HG02981 (cell line): Measurements from ENCODE around the gene PRRX2.

Experiments
- ATAC-seq: cut with Tn5 transposase; IDR thresholded peaks from one replicate; pipeline ENCODE4 v1.9.1; 2021; ENCODE audit warnings: mild to moderate bottlenecking, moderate library complexity; ENCODE audit not compliant: unreplicated experiment

Gene PRRX2

DNA sequence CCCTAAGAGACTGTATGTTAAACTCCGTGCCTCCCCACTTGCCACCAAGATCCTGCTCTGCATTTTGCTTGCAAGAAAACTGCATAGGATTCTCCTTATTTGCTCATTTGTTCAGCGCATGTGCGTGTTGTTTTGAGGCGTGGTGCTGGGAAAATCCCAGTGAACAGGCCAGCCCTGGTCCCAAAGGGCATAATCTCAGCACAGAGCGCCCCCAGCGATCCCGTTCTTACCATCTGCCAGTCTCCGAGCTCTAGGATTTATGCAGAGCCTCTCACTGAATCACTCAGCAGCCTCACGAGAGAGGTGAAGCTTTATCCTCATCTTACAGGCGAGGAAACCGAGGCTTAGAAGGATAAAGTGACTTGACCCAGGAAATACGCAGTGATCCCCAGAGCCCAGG lies 11.5 kb downstream of the PRRX2 start:
- no peak for ATAC-seq

DNA sequence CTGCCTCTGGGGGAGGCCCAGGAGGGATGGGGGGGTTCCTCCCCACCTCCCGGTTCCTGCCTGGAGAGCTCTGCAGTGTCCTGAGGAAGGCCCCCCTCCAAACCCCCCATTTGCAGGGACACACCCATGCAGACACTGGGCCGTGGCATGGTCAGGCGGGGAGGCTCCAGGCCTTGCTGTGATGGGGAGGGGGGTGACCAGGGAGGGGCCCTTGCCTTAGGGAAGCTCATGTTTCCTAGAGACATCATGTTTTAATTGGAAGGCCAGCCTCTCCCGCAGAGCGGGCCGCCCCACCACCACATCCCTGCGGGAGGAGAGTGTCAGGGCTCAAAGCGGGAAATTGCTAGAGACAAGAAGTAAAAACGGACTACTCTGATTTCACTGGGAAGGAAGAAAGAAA lies 12.0 kb downstream of the PRRX2 start:
- ATAC-seq = no peak

DNA sequence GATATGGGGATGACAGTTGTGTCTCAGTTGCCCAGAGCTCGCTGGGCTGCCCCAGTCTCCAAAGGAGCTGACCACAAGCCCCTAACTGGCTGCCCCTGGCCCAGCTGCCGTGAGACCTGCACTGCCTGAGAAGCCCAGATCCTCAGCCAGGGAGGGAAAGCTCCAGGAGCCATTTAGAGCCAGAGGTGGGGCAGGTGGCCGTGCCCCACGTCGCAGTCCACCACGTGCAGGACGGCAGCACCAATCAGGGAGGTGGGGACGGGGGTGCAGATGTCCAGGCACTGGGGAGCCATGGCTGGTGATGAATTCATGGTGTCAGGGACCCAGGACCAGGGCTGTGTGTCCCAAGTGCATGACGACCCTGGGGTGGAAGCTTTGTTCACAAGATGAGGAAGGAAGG lies 13.4 kb downstream of the PRRX2 start:
- no peak for ATAC-seq

DNA sequence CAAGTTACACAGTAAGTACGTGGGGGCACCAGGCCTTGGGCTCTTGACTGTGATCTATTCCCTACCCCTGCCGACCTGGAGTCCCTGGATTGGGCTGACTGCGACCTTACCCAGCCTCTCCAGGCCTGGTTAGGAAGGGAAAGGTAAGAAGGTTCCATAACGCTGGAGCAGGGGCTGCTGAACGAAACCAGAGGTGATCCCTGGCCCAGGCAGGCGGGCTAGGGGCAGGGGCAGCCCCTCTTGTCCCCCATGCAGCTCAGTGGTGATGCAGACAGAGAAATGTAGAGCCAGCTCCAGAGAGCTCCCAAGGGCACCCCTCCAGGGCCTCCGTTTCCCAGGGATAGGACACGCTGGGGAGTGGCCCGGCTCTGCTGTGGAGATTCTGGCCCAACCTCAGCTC lies 14.1 kb downstream of the PRRX2 start:
- ATAC-seq = no peak

DNA sequence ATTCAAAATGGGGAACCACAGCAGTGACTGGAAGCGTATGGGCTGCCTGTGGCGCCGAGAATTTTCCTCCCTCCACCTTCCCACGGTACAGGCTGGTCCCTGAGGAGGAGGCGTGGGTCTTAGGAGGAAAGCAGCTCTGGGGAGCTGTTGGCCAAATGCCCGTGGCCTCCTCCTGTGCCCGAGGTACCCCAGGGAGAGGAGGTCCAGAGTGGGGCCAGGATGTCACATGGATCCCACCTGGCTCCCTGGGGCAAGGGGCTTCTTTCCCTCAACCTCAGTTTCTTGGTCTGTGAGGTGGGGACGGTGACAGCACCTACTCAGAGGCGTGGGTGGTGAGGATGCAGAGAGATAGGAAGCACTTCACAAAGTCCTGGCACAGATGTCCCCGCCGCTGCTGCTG lies 16.5 kb downstream of the PRRX2 start:
- no peak for ATAC-seq

DNA sequence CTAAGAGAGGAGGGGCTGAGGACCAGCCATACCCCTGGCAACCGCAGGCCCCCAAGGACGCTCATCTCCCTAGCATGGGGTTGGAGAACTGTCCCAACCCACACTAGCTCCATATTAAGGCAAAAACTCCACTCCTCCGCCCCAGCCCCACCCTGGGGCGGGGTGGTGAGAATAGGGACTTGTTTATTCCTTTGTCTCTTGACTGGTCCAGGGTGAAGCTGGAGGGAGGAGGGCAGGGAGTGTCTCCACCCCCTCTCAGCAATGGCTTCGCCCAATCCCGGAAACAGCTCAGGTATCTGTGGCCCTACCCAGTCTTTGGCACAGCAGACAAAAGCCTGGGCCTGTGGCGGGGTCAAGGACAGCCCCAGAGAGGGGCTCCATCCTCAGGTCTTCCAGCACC lies 16.9 kb downstream of the PRRX2 start:
- ATAC-seq = no peak

DNA sequence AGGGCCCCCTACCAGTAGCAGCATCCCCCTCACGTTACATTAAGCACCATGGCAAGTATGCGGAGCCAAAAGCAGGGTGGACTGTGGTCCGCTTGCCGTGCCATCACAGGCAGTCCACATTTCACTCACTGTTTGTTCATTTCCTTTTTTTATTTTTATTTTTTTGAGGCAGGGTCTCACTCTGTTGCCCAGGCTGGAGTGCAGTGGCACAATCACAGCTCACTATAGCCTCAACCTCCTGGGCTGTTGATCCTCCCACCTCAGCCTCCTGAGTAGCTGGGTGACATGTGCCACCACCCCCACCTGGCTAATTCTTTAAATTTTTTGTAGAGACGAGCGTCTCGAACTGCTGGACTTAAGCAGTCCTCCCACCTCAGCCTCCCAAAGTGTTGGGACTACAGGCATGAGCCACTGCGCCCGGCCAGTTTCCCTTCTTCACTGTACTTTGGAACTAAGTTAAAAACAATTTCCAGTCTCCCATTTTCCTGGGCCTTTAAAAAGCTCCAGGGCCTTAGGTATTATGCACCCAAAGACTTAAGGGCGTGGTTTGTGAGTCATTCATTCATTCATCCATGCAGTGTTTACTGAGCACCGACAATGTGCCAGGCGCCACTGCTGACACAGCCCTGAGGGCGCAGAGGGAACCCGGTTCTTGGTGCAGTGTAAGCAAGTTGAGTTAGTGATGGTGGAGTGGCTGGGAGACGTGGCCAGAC lies 19.9 kb downstream of the PRRX2 start:
- no peak for ATAC-seq

DNA sequence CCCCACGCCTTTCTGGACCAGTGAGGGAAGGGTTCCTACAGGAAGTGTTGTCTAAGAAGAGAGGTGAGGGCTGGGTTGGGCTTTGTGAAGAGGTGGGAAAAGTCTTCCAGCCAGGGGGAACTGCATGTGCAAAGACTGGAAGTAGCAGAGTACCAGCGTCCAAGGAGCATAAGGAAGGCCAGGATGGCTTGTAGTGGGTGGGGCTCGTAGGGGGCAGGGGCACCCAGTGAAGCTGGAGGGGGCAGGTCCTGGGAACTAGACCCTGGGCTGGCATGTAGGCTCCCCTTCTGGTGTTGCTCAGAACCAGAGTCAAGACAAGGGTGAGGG lies 20.4 kb downstream of the PRRX2 start:
- no peak for ATAC-seq

DNA sequence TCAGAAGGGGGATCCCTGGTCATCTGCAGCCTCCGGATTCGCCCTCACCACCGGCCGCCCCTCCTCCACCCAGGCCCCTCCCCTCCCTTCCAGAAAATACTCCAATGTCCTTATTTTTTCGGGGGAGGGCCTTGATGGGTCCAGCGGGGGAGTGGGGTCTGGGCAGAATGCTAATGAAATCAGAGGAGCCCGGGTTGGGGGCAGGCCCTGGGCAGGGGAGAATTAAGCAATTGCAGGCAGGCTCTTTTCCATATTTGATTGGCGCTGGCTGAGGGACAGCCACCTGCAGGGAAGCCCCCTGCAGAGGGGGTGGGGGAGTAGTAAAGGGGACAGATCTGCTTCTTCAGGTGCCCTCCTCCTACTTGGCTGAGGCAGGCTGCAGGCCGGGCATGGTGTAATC lies 21.3 kb downstream of the PRRX2 start:
- no peak for ATAC-seq

DNA sequence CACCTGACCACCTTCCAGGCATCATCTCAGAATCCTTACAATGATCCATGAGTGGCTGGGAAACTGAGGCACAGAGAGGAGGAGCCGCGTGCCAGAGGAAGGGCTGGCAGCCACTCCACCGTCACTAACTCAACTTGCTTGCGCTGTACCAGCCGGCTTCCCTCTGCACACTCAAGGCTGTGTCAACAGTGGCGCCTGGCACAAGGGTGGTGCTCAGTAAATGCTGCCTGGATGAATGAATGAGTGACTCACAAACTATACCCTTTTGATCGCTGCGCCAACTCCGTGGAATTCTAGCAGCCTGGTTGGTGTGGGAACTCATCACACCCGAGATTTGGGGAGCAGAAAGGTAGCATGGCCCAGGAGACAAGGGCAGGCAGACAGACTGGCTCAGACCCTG lies 21.9 kb downstream of the PRRX2 start:
- ATAC-seq = no peak

DNA sequence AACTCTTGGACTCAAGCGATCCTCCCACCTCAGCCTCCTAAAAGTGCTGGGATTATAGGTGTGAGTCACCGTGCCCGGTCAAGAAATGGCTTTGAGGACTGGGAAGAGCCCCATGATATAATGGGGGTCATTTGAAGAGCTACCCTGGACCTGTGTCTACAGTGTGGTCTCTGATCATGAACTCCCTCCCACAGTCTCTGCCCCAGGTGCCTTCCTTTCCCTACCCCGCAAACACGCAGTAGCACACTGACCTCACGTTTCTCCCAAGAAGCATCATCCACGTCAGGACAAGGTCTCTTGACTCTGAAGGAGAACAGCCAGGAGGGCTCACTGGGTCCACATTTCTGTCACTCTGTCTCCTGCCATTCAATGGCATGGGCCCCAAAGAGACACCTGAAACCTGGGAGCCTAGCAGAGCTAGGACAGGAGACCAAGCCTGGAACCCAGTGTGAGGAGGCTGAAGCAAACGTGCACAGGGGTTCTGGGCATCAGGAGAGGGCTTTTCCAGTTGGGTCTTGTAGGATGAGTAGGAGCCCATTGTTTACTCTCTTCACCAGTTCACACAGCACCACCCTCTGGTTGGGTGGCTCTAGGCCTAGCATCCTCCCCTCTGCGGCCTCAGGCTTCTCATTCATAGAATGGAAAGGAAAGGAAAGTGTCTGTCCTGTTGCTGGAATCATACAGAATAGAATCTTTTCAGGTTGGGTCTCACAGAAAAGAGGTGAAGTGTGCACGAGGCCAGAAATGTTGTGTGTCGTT lies 23.0 kb downstream of the PRRX2 start:
- ATAC-seq = no peak

DNA sequence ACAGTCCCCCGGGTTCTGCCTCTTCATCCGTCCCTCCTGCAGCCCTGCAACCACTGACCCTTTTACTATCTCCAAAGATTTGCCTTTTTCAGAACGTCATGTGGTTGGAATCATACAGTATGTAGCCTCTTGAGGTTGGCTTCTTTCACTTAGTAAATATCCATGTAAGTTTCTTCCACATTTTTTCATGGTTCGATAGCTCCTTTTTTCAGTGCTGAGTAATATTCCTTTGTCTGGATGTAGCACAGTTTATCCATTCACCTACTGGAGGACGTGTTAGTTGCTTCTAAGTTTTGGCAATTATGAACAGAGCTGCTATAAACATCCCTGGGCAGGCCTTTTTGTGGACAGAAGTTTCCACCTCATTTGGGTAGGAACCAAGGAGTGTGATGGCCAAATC lies 27.1 kb downstream of the PRRX2 start:
- no peak for ATAC-seq

DNA sequence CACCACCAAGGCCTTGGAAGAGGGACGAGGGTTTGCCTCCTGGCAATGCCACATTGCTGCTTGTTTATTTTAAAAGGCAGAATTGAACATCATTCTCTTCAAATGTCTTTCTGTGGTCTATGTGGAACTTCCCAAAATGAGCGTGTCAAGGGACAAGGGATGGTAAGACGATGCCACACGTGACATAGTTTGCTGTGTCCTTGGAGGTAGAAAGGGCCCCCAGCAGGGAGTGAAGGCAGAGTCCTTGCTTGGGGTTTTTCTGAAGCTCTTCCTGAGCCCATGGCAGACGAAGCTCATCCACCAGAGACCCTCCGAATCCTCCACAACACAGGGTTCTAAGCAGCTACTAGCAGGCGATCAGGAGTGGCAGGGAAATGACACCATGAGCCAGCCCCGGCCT lies 28.3 kb downstream of the PRRX2 start:
- ATAC-seq = no peak

DNA sequence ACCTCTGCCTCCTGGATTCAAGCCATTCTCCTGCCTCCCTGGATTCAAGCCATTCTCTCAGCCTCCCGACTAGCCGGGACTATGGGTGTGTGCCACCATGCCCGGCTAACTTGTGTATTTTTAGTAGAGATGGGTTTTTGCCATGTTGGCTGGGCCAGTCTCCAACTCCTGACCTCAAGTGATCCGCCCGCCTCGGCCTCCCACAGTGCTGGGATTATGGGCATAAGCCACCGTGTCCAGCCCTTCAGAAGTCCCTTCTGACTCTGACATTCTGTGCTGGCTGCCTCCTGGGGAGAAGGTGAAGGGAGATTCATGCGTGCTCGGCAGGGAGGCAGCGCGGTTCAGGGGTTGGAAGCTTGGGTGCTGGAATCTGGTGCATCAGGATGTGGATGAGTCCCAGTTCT lies 28.8 kb downstream of the PRRX2 start:
- ATAC-seq = no peak

DNA sequence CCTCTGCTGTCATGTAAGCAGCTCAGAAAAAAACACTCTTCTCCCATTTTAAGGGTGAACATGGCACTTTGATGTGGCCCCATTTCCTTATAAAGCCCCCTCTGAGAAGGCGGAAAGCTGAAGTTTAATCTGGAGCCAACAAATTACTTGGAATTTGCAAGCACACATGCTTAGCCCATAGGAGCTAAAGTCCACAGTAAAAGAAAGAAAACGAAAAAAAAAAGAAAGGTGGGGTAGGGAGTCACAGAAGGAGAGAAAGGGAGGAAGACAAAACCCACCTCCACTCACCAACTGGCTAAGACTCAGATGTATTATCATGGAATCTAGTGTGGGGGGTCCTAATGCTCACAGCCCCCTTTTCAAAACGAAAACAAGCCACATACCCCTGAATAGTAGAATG lies 30.4 kb downstream of the PRRX2 start:
- ATAC-seq = no peak

DNA sequence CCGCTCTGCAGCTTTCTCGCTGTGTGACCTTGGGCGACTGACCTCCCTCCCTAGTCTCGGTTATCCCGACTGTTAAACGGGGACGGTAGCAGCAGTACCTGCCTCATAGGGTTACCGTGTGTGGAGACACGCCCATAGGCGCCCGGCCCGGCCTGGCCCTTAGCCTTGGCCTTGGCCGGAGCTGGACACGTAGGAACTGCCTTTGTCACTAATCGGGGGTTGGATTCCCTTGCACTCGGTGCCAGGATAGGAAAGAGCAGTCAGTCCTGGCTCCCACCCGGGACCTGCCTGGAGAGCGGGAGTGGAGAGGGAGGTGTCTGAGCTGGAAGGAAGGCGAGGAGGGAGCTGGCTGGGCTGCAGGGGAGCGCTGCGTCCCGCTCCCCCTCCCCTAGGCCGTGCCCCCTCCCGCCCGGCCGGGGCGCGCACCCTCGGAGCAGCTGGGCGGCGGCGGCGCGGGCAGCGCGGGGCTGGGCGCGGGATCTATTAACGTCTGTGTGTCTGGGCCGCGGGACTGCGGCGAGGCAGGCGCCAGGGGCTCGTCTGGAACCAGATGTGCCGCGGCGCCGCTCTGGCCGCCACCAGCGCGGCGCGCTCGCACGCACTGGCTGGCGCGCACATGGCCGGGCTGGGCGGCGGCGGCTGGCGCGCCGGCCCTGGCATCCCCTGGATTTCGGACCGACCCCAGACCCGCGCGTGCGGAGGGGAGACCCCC lies 31.7 kb downstream of the PRRX2 start:
- ATAC-seq = no peak

DNA sequence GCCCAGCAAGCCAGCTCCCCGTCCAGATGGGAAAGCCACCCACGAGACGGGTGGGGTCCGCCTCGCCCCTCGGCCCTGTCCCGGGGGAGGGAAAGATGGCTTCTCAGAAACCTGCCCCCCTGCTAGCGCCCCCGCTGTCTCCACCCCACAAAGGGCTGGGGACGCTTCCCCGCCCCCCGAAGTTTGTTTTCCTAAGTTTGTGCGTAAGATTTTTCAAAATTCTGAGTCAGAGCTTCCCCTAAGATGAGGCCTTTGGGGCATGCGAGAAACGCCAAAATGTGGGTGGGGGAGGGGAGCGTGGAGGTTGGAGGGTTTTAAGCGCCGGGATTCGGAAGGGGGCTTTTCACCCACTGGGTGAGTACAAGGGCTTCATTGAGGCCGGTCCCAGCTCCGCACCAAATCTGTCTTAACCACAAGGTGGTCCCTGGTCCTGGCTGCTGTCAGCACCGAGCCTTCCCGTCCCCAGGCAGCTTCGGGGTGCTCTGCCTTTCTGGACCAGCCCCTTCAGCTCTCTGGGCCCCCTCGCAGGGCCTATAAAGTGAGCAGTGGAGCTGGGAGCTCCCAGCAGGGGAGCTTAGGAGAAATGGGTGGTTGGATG lies 32.3 kb downstream of the PRRX2 start:
- no peak for ATAC-seq

DNA sequence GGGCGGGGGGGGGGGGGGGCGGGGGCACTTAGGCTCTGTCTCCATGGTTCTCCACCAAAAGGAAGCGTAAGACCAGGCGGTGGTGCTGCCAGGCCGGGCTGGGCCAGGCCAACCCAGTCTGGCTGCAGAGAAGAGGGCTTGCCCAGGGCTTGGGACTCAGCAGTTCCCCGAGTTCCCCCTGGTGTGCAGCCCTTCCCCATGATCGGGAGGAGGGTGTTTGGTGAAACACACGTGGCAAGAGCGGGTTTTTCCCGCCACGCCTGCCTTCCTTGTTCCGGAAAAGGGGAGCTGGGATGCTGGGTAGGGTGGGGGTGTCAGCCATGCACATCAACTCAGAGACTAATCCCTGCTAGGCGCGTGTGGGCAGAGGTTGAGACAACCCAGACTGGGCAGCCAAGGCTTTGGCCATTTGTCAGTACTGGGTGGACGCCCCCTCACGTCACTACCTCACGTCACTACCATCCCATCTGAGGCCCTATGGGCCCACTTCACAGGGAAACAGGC lies 32.9 kb downstream of the PRRX2 start:
- ATAC-seq = no peak

DNA sequence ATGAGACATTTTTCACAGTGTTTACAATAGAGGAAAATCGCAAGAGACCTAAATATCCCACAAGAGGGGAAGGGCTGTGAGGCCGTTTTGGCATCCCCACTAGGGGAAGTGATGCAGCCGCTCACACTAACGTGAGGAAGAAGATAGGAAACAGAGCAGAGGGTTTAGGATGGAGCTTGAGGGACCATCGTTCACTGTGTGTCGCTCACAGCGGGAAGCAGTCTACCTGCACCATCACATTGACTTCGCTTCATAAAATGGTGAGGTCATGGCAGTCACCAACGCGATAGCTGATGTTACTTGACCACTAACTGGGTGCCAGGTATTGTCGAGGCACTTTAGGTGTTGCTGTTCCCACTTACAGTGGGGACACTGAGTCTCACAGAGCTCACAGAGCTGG lies 35.6 kb downstream of the PRRX2 start:
- ATAC-seq = no peak

DNA sequence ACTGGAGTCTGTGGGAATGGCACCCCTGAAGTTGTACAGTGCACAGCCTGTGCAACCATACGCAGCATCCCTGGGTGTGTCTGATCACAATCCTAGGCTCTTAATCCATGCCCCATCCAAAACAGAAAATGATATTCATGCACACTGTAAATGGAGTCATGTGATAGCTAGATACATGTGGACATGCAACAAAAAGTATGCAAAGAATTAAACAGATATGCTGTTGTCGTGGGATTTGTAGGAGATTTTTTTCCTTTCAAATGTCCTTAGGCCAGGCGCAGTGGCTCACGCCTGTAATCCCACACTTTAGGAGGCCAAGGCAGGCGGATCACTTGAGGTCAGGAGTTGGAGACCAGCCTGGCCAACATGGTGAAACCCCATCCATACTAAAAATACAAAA lies 36.1 kb downstream of the PRRX2 start:
- ATAC-seq = no peak

DNA sequence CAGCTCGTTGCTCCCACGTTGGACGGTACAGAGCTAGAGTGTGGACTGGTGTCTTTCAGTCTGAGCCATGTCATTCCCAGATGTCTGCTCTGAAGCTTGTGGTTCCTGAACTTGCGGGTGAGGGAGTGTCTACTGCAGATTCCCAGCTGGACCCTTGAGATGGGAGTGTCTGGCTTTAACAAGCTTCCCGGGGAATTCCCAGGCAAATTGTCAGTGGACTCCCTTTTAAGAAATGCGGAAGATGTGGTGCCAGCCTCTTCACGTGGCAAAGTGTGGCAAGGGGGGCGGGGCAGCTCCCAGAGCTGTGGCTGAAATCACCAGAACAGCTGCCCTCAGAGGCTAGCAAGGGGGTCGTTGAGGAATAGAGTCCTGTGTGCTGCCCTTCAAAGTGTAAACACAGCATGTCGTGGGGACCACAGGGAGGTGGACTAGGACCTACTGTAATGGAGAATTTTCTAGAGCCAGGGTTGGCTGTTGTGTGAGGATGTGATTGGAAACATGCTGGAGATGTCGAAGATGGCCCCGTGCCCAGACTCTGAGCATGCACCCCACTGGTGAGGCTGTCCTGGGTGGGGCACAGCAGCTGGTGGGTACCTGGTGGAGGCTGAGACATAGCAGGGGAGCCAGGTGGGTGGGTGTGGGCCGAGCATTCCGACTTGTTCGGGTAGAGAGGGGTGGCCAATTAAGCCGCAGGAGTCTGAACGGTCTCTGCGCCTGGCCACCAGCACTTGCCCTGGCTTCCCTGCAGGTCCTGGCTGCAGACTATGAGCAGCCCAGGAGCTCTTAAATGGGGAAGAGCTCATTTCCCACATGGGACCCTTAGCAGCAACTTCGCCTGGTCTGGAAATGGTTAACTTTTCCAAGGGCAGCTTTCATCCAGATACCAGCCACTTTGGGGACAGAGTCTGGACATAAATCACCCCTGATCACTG lies 37.4 kb downstream of the PRRX2 start:
- no peak for ATAC-seq
